H1 (cell line): ENCODE results near the gene HBS1L. TPM values are rescaled to one million over a fixed set of nuclear protein-coding genes. Genes with fewer than 3 reads are reported as not detected.

Source experiments
- CTCF ChIA-PET: fragments of 300-600 bp; sonication (Branson Sonifier 250); formaldehyde crosslinking; loops from one replicate; lab custom pipeline; 2021; ENCODE audit not compliant: partially characterized antibody; lab: Charles Lee
- POLR2A ChIA-PET: fragments of 300-600 bp; sonication (Branson Sonifier 250); formaldehyde crosslinking; loops from one replicate; lab custom pipeline; 2021; ENCODE audit warnings: inconsistent platforms; ENCODE audit not compliant: partially characterized antibody; lab: Charles Lee
- DNase-seq, 2 experiments: peaks; one replicate each; pipeline versions ENCODE4 v3.0.0 to v3.0.0-alpha.2; 2010 to 2022; ENCODE audit warnings: low spot score in 2 of 2, low read depth in 1 of 2, mixed read lengths in 1 of 2
- FAIRE-seq: peaks from 2 replicates; lab custom pipeline; 2011; peaks lifted over from hg19 to GRCh38; lab: Jason Lieb, UNC
- H2AFZ ChIP-seq: 2 replicates; pipeline ENCODE4 v1.8.1; 2012; ENCODE audit warnings: low read length, inconsistent platforms
- H2AK5ac ChIP-seq: 2 replicates; pipeline ENCODE4 v1.6.1; 2013; ENCODE audit warnings: low read depth, low read length
- H2BK120ac ChIP-seq: replicated peaks from 2 replicates; pipeline ENCODE3; 2013; ENCODE audit warnings: low read depth, low read length, inconsistent platforms
- H2BK12ac ChIP-seq: 2 replicates; pipeline ENCODE4 v1.6.1; 2013; ENCODE audit warnings: low read depth, low read length
- H2BK15ac ChIP-seq: 2 replicates; pipeline ENCODE4 v1.6.1; 2013; ENCODE audit warnings: low read length
- H2BK20ac ChIP-seq: 2 replicates; pipeline ENCODE4 v1.6.1; 2013; ENCODE audit warnings: low read length
- H2BK5ac ChIP-seq: 2 replicates; pipeline ENCODE4 v1.6.1; 2013; ENCODE audit warnings: low read depth, low read length
- H3K14ac ChIP-seq: 2 replicates; pipeline ENCODE4 v1.6.1; 2013; ENCODE audit warnings: inconsistent platforms; ENCODE audit not compliant: insufficient read length
- H3K18ac ChIP-seq: 2 replicates; pipeline ENCODE4 v1.6.1; 2013; ENCODE audit warnings: low read length; ENCODE audit errors: extremely low read depth
- H3K23ac ChIP-seq: 2 replicates; pipeline ENCODE4 v1.6.1; 2013; ENCODE audit warnings: inconsistent platforms; ENCODE audit not compliant: insufficient read length
- H3K23me2 ChIP-seq: 2 replicates; pipeline ENCODE4 v1.6.1; 2013; ENCODE audit warnings: low read depth, low read length
- H3K27ac ChIP-seq: 2 replicates; pipeline ENCODE4 v1.6.1; 2011; ENCODE audit warnings: low read depth, low read length, inconsistent platforms
- H3K27me3 ChIP-seq, 4 experiments: replicated peaks in 1 of 4; 1 replicate in 1 of 4; 2 replicates in 3 of 4; pipeline versions ENCODE4 v1.6.1 to v1.8.1; 2011 to 2013; ENCODE audit warnings: low read length in 3 of 4, mild to moderate bottlenecking in 3 of 4, inconsistent platforms in 2 of 4, mixed read lengths in 2 of 4, moderate library complexity in 1 of 4; ENCODE audit not compliant: control insufficient read depth in 3 of 4, insufficient read depth in 3 of 4; ENCODE audit errors: extremely low read depth in 1 of 4
- H3K36me3 ChIP-seq, 4 experiments: 2 replicates each; pipeline versions ENCODE4 v1.6.1 to v1.8.1; 2011 to 2013; ENCODE audit warnings: mild to moderate bottlenecking in 4 of 4, low read length in 3 of 4, moderate library complexity in 2 of 4, control low read depth in 1 of 4, inconsistent platforms in 1 of 4; ENCODE audit not compliant: insufficient read depth in 4 of 4, control insufficient read depth in 2 of 4
- H3K4ac ChIP-seq: replicated peaks from 2 replicates; pipeline ENCODE3; 2013; ENCODE audit warnings: low read length, low read depth, mixed read lengths, inconsistent platforms; ENCODE audit not compliant: insufficient read length
- H3K4me1 ChIP-seq, 4 experiments: replicated peaks in 1 of 4; 1 replicate in 1 of 4; 2 replicates in 3 of 4; pipeline versions ENCODE4 v1.6.1 to v1.8.1; 2011 to 2013; ENCODE audit warnings: low read length in 3 of 4, inconsistent platforms in 2 of 4, mixed read lengths in 1 of 4; ENCODE audit not compliant: insufficient read depth in 4 of 4, control insufficient read depth in 3 of 4
- H3K4me2 ChIP-seq, 2 experiments: 2 replicates each; pipeline versions ENCODE4 v1.6.1 to v1.8.1; 2011 to 2013; ENCODE audit warnings: low read depth in 2 of 2, low read length in 2 of 2, control low read depth in 1 of 2, inconsistent platforms in 1 of 2, mild to moderate bottlenecking in 1 of 2; ENCODE audit not compliant: insufficient read depth in 1 of 2
- H3K4me3 ChIP-seq, 4 experiments: fragments of 200-600, 300-600 bp in 1 of 4; sonication (generic), shearing (Covaris generic), sonication (Bioruptor Twin) in 1 of 4; 2 replicates each; pipeline versions ENCODE4 v1.5.1 to v1.8.1; 2011 to 2016; ENCODE audit warnings: low read length in 4 of 4, low read depth in 3 of 4, control low read depth in 2 of 4, inconsistent platforms in 2 of 4, mild to moderate bottlenecking in 2 of 4, mixed read lengths in 1 of 4, moderate library complexity in 1 of 4; ENCODE audit not compliant: insufficient read depth in 2 of 4; ENCODE audit errors: extremely low read depth in 1 of 4
- H3K56ac ChIP-seq: replicated peaks from 2 replicates; pipeline ENCODE3; 2013; ENCODE audit warnings: low read depth, mild to moderate bottlenecking, mixed read lengths, low read length, inconsistent platforms; ENCODE audit not compliant: insufficient read length
- H3K79me1 ChIP-seq: 2 replicates; pipeline ENCODE4 v1.6.1; 2013; ENCODE audit warnings: low read depth, low read length, control low read depth
- H3K79me2 ChIP-seq, 2 experiments: 2 replicates each; pipeline versions ENCODE4 v1.6.1 to v1.8.1; 2012 to 2013; ENCODE audit warnings: low read length in 2 of 2, mild to moderate bottlenecking in 2 of 2, inconsistent platforms in 1 of 2; ENCODE audit not compliant: insufficient read depth in 2 of 2, control insufficient read depth in 1 of 2
- H3K9ac ChIP-seq, 4 experiments: replicated peaks in 1 of 4; 1 replicate in 1 of 4; 2 replicates in 3 of 4; pipeline versions ENCODE4 v1.6.1 to v1.8.1; 2011 to 2013; ENCODE audit warnings: low read depth in 3 of 4, low read length in 3 of 4, control low read depth in 2 of 4, mild to moderate bottlenecking in 2 of 4, moderate library complexity in 2 of 4, inconsistent platforms in 1 of 4; ENCODE audit errors: extremely low read depth in 1 of 4
- H3K9me3 ChIP-seq, 2 experiments: 2 replicates each; pipeline versions ENCODE4 v1.6.1 to v1.8.1; 2012 to 2013; ENCODE audit warnings: mild to moderate bottlenecking in 2 of 2, moderate library complexity in 2 of 2, control low read depth in 1 of 2, inconsistent platforms in 1 of 2, low read depth in 1 of 2, low read length in 1 of 2, mixed read lengths in 1 of 2; ENCODE audit not compliant: insufficient read depth in 2 of 2
- H4K20me1 ChIP-seq, 2 experiments: replicated peaks in 1 of 2; 2 replicates each; pipeline versions ENCODE3 to v1.8.1; 2011 to 2013; ENCODE audit warnings: inconsistent platforms in 2 of 2, low read length in 2 of 2, mild to moderate bottlenecking in 1 of 2; ENCODE audit not compliant: insufficient read depth in 2 of 2, control insufficient read depth in 1 of 2
- H4K5ac ChIP-seq: 2 replicates; pipeline ENCODE4 v1.6.1; 2013; ENCODE audit warnings: low read length, low read depth, mixed read lengths, inconsistent platforms; ENCODE audit not compliant: insufficient read length
- H4K8ac ChIP-seq: 2 replicates; pipeline ENCODE4 v1.8.0; 2013; ENCODE audit warnings: mild to moderate bottlenecking, moderate library complexity, low read length, inconsistent platforms; ENCODE audit not compliant: insufficient read depth; ENCODE audit errors: extremely low read depth
- H4K91ac ChIP-seq: replicated peaks from 2 replicates; pipeline ENCODE3; 2013; ENCODE audit warnings: low read length, mixed read lengths, inconsistent platforms; ENCODE audit not compliant: insufficient read length
- CBX5 ChIP-seq: fragments of 300-800, 300-1000 bp; sonication (generic); IDR thresholded peaks from 2 replicates; pipeline ENCODE4 v1.7.1; 2016; ENCODE audit warnings: antibody characterized with exemption, low read length, low read depth
- CTBP2 ChIP-seq: IDR thresholded peaks from 2 replicates; pipeline ENCODE4 v1.7.0; 2011; ENCODE audit warnings: borderline replicate concordance, mild to moderate bottlenecking, moderate library complexity, mixed read lengths, low read length; ENCODE audit not compliant: insufficient read depth, insufficient read length
- JUN ChIP-seq: IDR thresholded peaks from 2 replicates; pipeline ENCODE4 v1.6.1; 2011; ENCODE audit warnings: low read depth, mild to moderate bottlenecking, improper control_type of control experiment, low read length
- NRF1 ChIP-seq: IDR thresholded peaks from 2 replicates; pipeline ENCODE4 v1.6.1; 2011; ENCODE audit warnings: mild to moderate bottlenecking, low read depth, low read length, improper control_type of control experiment
- WGBS, 2 experiments: shearing (Covaris generic) in 1 of 2; methylation state at CpG; one replicate each; pipeline versions ENCODE4 v1.1.6 to v1.1.7; 2013 to 2015; ENCODE audit warnings: low lambda C conversion rate in 2 of 2, mixed read lengths in 2 of 2, inconsistent platforms in 1 of 2, low coverage in 1 of 2, missing lambda C conversion rate in 1 of 2; ENCODE audit not compliant: insufficient replicate concordance in 2 of 2, insufficient coverage in 1 of 2, insufficient read length in 1 of 2; ENCODE audit errors: extremely low coverage in 1 of 2, missing lambda C conversion rate in 1 of 2; 5-methylcytosine and 5-hydroxymethylcytosine counted together
- polyA plus RNA-seq, 7 experiments: library from polyadenylated mRNA; depleted of rRNA in 3 of 7; stranded (reverse) in 5 of 7; unstranded in 2 of 7; fragments of >200 nt in 5 of 7; fragments of 200-250 nt in 2 of 7; gene quantifications; 1 replicate in 5 of 7; 2 replicates in 1 of 7; 4 replicates in 1 of 7; pipeline versions ENCODE4 v1.2.1 to v1.2.3, GENCODE V29; 2011 to 2013; ENCODE audit warnings: missing spikeins in 2 of 7, mixed read lengths in 2 of 7
- total RNA-seq: library from RNA; stranded (reverse); fragmentation: NEBNext Ultra II Directional; extraction: Animal tissue kit (Norgen Biotek cat#: 25700); gene quantifications from 2 replicates; pipeline ENCODE4 v1.2.1, GENCODE V29; 2021

Gene HBS1L
- total and polyA plus RNA-seq, 2 of the 8 experiments (the other 6 are each of a cell fraction or from before 2014, with no cell fraction given), result 28.1 to 97.1 TPM

- no peak overlapping the region for H2BK120ac ChIP-seq
- H2BK5ac ChIP-seq, result no peak overlapping the region
- no peaks in the 10 kb centered on the region for H3K23me2 ChIP-seq
- H2BK20ac ChIP-seq, result no peak overlapping the region
- peaks cover 0 to 6% (median 0%) of the 10 kb centered on the region in 4 experiments; a peak in 1 of 8 replicates for H3K36me3 ChIP-seq
- POLR2A ChIA-PET, result no interaction called here
- H2AFZ ChIP-seq, result no peak overlapping the region
- H2AK5ac ChIP-seq, result no peak overlapping the region
- FAIRE-seq, result no peak
- no peak overlapping the region for H3K4me2 ChIP-seq
- 0 out of 4 replicates have a peak, but pooled peaks cover 0 to 2% of the 10 kb centered on the region in 2 experiments for H3K9me3 ChIP-seq
- no peak overlapping the region for H3K9ac ChIP-seq
- H3K4me1 ChIP-seq, result no peaks in the 10 kb centered on the region
- no peak overlapping the region for H2BK15ac ChIP-seq
- no peak overlapping the region for H2BK12ac ChIP-seq
- no peak overlapping the region for H3K23ac ChIP-seq
- 88% methylated on average over 2 of the region's 2 CpGs; no CpG with 5 or more reads in 1 of the 2 experiments for WGBS, 2 experiments
- no peak overlapping the region for H3K4ac ChIP-seq
- H4K8ac ChIP-seq, result no peak overlapping the region
- no peak overlapping the region for H4K91ac ChIP-seq
- no peak overlapping the region for H3K56ac ChIP-seq
- no peak overlapping the region for H3K27ac ChIP-seq
- CTCF ChIA-PET, result interaction anchor here (0.6 to 0.9 kb wide), 2 partner anchors 11 to 379 kb away, joined by 3 read pairs; no protein-coding TSS in a partner anchor
- DNase-seq, result no peak
- no peaks in the 10 kb centered on the region for H3K79me2 ChIP-seq
- H3K18ac ChIP-seq, result no peak overlapping the region
- H3K79me1 ChIP-seq, result no peaks in the 10 kb centered on the region
- no peak overlapping the region for H3K14ac ChIP-seq
- H4K20me1 ChIP-seq, result no peaks in the 10 kb centered on the region
- H3K27me3 ChIP-seq, result no peaks in the 10 kb centered on the region
- no peak overlapping the region for H4K5ac ChIP-seq
- no peak overlapping the region for H3K4me3 ChIP-seq
- TF ChIP-seq JUN, result no peak
- TF ChIP-seq CBX5, result no peak
- TF ChIP-seq CTBP2, result no peak
- no peak for TF ChIP-seq NRF1
Measured at GRCh38 chr6:134956676-134957075, 97.9 kb downstream of the HBS1L start.
